ENCODE measurements around the gene NCOA3.
"Not testable (repeated sequence)": the region's sequence is repeated elsewhere in the genome, so short reads cannot be mapped to it uniquely, and the experiment has no call there.

The NCOA3 gene

GRCh38 chr20:47475419-47476044, 26.2 kb upstream of the NCOA3 start:
- DNase-seq: no peak

- DNase-seq: no peak
Observed at GRCh38 chr20:47476452-47476851, 25.2 kb upstream of the NCOA3 start.

DNA sequence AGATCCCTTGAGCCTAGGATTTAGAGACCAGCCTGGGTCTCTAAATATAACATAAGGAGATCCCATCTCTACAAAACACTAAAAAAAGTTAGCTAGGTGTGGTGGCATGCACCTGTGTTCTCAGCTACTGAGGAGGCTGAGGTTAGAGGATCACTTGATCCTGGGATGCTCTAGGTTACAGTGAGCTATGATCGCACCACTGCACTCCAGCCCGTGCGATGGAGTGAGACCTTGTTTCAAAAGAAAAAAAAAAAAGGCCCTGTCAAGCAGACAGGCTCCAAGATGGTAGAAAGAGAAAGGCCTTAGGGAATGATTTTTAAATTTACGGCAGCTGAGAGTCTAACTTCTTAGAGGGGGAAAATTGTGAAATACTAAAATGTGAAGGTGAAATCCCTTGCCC, 22.6 kb upstream of the NCOA3 start:
- DNase-seq: no peak

GRCh38 chr20:47479506-47479905, 22.2 kb upstream of the NCOA3 start:
- peak in 1 of 2 experiments; percentile 14 for DNase-seq

DNA sequence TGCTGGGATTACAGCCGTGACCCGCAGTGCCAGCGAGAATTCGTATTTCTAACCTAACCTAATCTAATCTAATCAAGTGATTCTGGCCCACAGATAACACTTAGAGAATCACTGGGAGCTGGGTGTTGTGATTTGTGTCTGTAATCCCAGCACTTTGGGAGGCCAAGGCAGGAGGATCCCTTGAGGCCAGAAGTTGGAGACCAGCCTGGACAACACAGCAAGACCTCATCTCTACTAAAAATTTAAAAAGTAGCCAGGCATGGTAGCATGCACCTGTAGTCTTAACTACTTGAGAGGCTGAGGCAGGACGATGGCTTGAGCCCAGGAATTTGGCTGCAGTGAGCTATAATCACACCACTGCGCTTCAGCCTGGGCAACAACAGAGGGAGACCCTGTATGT, 21.4 kb upstream of the NCOA3 start:
- no peak for DNase-seq

GRCh38 chr20:47480705-47481104, 21.0 kb upstream of the NCOA3 start:
- DNase-seq: no peak

DNA sequence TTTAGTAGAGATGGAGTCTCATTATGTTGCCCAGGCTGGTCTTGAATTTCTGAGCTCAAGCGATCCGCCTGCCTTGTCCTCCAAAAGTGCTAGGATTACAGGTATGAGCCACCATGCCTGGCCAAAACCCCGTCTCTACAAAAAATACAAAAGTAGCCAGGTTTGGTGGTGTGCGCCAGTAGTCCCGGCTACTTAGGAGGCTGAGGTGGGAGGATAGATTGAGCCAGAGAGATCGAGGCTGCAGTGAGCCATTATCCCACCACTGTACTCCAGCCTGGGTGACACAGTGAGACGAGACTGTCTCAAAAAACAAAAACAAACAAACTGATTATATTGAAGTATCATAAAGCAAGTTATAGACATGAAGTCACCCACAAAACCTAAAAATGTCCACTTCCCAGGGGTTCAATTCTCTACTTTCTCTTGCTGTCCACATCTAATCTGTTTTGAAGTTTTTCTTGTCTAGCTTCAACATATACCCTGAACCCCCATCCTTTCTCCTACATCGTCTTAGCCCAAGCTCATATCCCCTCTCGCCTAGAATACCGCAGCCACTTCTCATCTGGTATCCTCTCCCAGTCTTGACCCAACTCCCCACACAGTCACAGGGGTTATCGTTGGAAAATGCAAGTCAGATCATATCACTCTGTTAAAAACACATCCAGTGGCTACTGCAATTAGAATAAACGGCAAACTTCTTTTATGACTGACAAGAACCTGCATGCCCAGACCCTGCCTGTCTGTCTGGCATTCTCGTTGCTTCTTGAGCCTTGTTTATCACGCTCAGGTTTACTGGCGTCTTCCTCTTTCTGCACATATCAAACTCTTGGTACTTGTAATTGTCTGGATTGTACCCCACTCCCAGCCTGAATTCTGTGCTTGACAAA, 20.1 kb upstream of the NCOA3 start:
- DNase-seq: no peak

DNA sequence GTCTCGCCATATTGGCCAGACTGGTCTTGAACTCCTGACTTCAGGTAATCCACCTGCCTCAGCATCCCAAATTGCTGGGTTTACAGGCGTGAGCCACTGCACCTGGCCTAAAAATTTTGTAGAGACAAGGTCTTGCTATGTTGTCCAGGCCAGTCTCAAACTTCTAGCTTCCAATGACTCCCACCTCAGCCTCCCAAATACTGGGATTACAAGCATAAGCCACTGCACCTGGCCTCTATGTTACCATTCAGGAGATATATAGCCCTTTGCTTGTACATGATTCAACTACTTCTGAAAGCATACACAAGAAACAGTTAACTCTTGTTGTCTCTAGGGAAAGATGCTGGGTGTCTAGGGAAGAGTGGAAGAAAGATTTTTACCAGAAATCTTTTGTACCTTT, 19.0 kb upstream of the NCOA3 start:
- DNase-seq: no peak

- DNase-seq: no peak
Observed at GRCh38 chr20:47484303-47484702, 17.4 kb upstream of the NCOA3 start.

DNA sequence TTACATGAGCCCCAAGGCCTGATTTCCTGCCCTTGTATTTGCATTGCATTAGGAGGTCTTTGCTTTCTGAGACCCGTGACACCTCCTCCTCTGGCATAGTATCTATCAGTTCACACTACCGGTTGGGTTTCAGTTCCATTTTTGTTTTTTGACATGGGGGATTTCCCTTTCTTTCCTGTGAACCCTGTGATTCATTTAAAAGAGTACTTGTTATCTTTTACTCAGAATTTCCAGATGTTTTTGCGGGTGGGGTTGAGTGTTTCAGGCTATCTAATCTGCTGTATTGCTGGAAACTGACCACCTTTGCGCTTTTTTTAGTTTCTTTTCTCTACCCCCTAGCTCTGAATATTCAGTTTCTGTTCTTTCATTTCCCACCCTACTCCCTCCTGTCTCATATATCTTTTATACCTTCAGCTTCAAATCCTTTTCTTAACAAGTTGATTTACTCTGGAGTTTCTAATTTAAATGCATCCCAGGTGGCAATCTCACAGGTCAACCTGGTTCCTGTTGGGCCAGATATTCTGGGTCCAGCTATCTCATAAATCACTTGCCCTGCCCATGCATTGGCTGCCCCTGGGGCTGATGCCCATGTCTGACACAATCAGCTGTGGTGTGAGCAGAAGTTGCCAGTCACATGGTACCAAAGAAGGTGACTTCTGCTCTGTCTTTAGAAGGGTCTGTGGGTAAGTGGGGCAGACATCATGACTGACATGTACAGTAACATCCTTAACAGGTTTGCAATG, 14.3 kb upstream of the NCOA3 start:
- DNase-seq: no peak

GRCh38 chr20:47489448-47489872, 12.2 kb upstream of the NCOA3 start:
- peak; percentile 77 to 78 for DNase-seq

GRCh38 chr20:47490795-47491194, 10.9 kb upstream of the NCOA3 start:
- DNase-seq: peak; percentile 52 to 62

- DNase-seq: no peak
Observed at GRCh38 chr20:47492284-47492683, 9.4 kb upstream of the NCOA3 start.

GRCh38 chr20:47493175-47493962, 8.3 kb upstream of the NCOA3 start:
- DNase-seq: peak; percentile 62

- DNase-seq: no peak
Observed at GRCh38 chr20:47493963-47494293, 7.8 kb upstream of the NCOA3 start.

DNA sequence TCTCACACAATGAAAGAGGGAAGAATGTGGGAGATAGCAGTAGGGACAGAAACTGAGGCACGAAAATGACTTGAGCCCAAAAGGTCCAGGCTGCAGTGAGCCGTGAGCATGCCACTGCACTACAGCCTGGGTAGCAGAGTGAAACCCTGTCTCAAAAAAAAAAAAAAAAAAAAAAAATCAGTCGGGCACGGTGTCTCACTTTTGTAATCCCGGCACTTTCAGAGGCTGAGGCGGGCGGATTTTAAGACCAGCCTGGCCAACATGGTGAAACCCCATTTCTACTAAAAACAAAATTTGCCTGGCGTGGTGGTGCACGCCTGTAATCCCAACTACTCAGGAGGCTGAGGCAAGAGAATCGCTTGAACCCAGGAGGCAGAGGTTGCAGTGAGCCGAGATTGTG, 7.1 kb upstream of the NCOA3 start:
- DNase-seq: not testable (repeated sequence)

DNA sequence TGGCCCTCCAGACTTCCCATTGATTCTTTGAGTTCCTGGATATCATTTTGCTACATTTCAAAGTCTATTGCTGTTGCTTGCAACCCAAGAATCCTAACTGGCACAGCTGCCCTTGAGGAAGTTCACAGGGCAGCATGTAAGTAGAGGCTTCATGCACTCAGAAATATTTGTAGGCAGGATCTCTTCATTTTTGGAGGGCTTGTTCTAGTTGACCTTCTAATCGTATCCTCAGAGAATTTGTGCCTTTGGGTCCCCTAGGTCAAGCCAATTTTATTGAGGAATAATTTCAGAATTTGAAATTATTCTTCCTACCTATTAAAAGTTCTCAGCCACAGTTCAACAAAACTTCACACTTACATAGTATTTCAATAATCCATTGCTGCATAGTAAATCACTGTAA, 5.6 kb upstream of the NCOA3 start:
- no peak for DNase-seq

DNA sequence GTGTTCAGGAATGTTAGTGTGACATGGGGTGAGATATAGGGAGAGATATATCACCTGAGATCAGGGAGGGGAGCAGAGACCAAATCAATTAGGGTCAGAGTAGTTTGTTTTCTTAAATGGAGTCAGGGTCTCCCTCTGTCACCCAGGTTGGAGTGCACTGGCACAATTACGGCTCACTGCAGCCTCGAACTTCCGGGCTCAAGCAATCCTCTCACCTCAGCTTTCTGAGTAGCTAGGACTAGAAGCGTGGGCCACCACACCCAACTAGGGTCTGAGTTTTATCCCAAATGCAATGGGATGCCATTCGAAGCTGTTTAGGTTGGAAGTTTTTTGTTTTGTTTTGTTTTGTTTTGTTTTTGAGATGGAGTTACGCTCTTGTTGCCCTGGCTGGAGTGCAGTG, 3.1 kb upstream of the NCOA3 start:
- no peak for DNase-seq

GRCh38 chr20:47499053-47499452, 2.6 kb upstream of the NCOA3 start:
- DNase-seq: no peak

DNA sequence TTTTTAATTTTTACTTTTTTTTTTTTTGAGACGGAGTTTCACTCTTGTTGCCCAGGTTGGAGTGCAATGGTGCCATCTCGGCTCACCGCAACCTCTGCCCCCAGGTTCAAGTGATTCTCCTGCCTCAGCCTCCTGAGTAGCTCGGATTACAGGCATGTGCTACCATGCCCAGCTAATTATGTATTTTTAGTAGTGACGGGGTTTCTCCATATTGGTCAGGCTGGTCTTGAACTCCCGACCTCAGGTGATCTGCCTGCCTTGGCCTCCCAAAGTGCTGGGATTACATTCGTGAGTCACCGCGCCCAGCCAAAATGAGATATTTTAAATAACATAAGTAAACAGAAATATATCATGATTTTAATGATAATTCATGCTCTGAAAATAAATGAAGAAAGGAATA, 1.6 kb upstream of the NCOA3 start:
- DNase-seq: not testable (repeated sequence)

GRCh38 chr20:47500554-47500953, 1.1 kb upstream of the NCOA3 start:
- DNase-seq: no peak

GRCh38 chr20:47501116-47501481, 588 bp upstream of the NCOA3 start:
- no peak for DNase-seq

Measured in Kasumi-1 (cell line).